Spleen (tissue), 7 donors: Measurements from ENCODE around the gene INS.

Source experiments
- CTCF ChIP-seq, 11 experiments: fragments of 200-600 bp in 7 of 11; fragments of 450-650 bp in 4 of 11; sonication (generic) in 4 of 11; IDR thresholded peaks in 8 of 11; conservative IDR thresholded peaks in 3 of 11; 1 replicate in 7 of 11; 2 replicates in 4 of 11; pipeline versions ENCODE4 v1.4.0 to v1.8.0; 2016 to 2021; ENCODE audit warnings: antibody characterized with exemption in 11 of 11, inconsistent platforms in 4 of 11, mild to moderate bottlenecking in 1 of 11
- POLR2A ChIP-seq, 3 donors: fragments of 450-650 bp; IDR thresholded peaks; one replicate each; pipeline ENCODE4 v1.5.1; 2017; ENCODE audit warnings: antibody characterized with exemption in 3 of 3, mild to moderate bottlenecking in 1 of 3
- POLR2AphosphoS5 ChIP-seq, 3 donors: sonication (generic); formaldehyde crosslinking; IDR thresholded peaks; one replicate each; pipeline ENCODE4 v1.5.1; 2017; ENCODE audit warnings: antibody characterized with exemption in 3 of 3
- donor health status: DM: no; HTN: no; CAD: no; lungs with moderate emphysema.
- donor health status: DM: no; HTN: no; CAD: no.
- donor health status: DM: no; HTN: no; CAD: no.

GRCh38 chr11:2180789-2181370, 19.9 kb upstream of the INS start:
- TF ChIP-seq POLR2A (IDR thresholded peaks at IDR 0.05) (no peak), CTCF (IDR thresholded peaks at IDR 0.05 in 8 of 11, conservative IDR thresholded peaks at IDR 0.05 in 3 of 11) (no peak), POLR2AphosphoS5 (IDR thresholded peaks at IDR 0.05) (no peak)
